SK-MEL-5 (cell line): Measurements from ENCODE around the gene IGFBPL1. TPM values are rescaled to one million over a fixed set of nuclear protein-coding genes. Genes with fewer than 3 reads are reported as not detected.

ENCODE experiments used
- DNase-seq: peaks from one replicate; pipeline ENCODE4 v3.0.0-alpha.2; 2016; ENCODE audit warnings: low read depth, low spot score
- in situ Hi-C: cut with HindIII; loops from 2 replicates; pipeline ENCODE4 v1.10.0; 2016; ENCODE audit warnings: low sequenced_read_pairs, high pct_unique_total_duplicates, low pct_unique_long_range_greater_than_20kb
- total RNA-seq: library from RNA; depleted of rRNA; stranded (reverse); fragments of >200 nt; shearing (Covaris generic); gene quantifications from 2 replicates; pipeline ENCODE4 v1.2.3, GENCODE V29; 2014

The IGFBPL1 gene
- total RNA-seq, 1 experiment from 2014 or later, result 8.5 TPM

- in situ Hi-C loops, result no loop called here
- DNase-seq, result no peak
Measured at GRCh38 chr9:38372762-38373619, 51.3 kb downstream of the IGFBPL1 start.

DNA sequence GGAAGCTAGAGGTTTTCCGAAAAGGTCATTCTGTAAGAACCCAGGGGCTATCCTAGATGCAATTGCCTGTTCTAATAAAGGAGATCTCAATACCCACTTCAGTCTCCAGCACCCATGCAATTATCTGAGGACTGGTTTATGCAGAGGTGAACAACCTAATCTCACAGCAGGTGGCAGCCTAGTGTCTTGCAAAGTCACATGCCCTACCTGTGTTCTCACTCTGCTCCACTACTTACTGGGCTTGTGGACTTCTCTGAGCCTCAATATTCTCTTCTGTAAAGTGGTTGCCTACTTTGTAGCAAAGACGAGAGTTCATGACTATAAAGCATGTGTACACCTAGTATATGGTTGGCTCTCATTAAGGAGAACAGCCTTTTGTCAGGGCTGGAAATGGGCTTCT lies 52.8 kb downstream of the IGFBPL1 start:
- in situ Hi-C loops, result no loop called here
- DNase-seq, result peak; percentile 55

DNA sequence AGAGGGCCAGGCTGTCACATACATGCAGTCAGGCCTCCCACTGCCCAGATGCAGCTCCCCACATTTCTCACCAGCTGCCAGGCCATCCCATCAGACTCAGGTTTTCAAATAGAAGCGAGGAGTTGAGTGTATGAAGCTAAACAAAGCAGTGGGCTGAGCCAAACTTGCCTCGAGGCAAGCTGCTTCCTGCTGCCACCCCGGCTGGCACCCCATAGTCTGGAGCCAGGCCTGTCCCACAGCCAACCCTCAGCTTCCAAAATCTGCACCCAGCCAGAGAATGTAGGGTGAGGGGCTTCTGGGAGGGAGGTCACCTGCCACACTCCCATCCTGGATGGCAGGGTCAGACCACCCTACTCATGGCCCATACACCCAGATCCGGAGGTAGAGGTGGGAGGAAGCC lies 54.1 kb downstream of the IGFBPL1 start:
- DNase-seq, result no peak
- in situ Hi-C loops, result no loop called here

DNA sequence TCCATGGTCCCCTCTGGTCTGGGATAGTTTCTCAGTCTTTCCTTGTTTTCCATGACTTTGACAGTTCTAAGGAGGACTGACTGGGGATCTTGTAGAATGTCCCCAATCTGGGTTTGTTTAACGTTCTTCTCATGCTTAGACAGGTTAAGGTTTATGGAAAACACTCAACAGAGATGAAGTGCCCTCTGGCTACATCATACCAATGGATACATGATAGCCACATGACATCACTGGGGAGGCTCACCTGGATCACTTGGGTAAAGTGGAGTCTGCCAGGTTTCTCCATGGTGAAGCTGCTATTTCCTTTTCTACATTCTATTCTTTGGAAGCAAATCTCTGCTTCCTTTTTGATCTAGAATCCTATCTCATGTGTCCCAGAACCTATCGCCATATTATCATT lies 55.5 kb downstream of the IGFBPL1 start:
- no peak for DNase-seq
- in situ Hi-C loops, result no loop called here

DNA sequence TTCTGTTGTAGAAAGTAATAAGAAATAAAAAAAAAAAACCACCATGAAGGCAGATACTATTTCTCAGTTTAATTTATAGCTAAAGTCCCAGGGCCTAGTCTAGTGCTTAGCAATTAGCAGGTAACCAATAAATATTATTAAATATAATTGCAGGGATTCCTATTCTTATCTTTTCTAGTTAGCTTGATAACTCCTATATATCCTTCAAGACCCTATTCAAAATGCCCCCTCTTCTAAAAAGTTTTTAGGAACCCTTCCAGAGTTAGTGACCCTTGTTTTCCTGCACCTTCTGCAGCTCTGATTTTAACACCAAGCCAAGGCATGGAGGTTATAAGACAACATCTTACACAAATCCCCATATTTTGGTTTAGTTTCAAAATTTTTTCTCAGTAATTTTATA lies 56.4 kb downstream of the IGFBPL1 start:
- DNase-seq, result no peak
- in situ Hi-C loops, result no loop called here

DNA sequence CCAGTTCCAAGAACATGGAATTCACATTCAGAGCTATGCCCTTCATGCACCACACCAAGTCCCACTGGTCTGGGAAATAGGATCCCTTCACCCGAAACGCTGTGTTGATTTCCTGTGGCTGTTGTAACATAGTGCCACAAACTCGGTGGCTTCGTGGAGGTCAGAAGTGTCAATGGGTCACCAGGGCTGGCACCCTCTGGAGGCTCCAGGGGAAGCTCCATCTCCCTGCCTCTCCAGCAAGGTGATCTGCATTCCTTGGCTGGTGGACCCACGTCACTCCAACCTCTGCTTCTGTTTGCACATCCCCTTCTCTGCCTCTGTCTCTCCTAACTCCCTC lies 60.7 kb downstream of the IGFBPL1 start:
- in situ Hi-C loops, result no loop called here
- DNase-seq, result no peak

GRCh38 chr9:38362852-38363588 lies 61.2 kb downstream of the IGFBPL1 start:
- in situ Hi-C loops, result no loop called here
- peak; percentile 69 for DNase-seq

GRCh38 chr9:38361473-38361850 lies 62.8 kb downstream of the IGFBPL1 start:
- no peak for DNase-seq
- in situ Hi-C loops, result no loop called here

- DNase-seq, result no peak
Measured at GRCh38 chr9:38360839-38361472, 63.3 kb downstream of the IGFBPL1 start.

GRCh38 chr9:38359689-38360385 lies 64.4 kb downstream of the IGFBPL1 start:
- in situ Hi-C loops, result no loop called here

More at GRCh38 chr9:38360839-38361472, 63.3 kb downstream of the IGFBPL1 start:
- in situ Hi-C loops, result no loop called here

GRCh38 chr9:38359297-38359653 lies 65.0 kb downstream of the IGFBPL1 start:
- in situ Hi-C loops, result no loop called here
- DNase-seq, result no peak

More at GRCh38 chr9:38359689-38360385, 64.4 kb downstream of the IGFBPL1 start:
- no peak for DNase-seq

GRCh38 chr9:38358390-38359296 lies 65.6 kb downstream of the IGFBPL1 start:
- in situ Hi-C loops, result no loop called here

DNA sequence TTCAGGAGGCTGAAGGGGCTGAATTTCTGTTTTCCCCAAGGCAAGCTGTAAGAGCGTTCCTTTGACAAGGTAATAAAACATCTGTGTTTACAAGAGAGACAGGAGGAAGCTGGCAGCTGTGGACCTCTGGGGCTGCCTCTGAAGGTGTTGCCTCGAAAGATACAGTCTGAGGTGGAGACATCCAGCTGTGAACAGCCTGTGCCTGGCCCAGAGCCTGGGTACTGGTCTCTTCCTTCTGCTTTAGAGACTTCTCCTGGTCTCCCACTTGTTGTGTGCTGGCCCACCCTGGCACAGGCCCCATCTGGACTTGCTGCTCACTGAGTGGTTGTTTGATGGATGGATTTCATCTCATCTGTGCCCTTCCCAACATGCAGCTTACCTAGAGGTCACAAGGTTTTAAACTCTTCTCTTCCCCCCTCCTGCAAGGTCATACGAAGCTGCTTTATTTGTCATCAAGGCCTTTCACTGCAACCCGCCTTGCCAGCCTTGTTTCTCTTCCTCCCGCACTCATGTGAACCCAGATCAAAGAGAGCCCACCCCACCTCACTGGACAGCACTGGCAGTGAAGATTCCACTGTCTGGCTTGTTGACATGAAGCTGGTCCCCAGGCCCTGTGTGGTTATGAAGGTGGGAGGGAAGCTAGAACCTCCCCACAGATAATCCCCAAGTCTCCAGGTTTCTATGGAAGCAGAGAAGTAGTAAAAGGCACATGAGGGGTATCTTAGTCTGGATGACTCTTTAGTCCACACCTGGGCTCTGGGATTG lies 66.7 kb downstream of the IGFBPL1 start:
- in situ Hi-C loops, result no loop called here
- DNase-seq, result no peak

More at GRCh38 chr9:38358390-38359296, 65.6 kb downstream of the IGFBPL1 start:
- no peak for DNase-seq

DNA sequence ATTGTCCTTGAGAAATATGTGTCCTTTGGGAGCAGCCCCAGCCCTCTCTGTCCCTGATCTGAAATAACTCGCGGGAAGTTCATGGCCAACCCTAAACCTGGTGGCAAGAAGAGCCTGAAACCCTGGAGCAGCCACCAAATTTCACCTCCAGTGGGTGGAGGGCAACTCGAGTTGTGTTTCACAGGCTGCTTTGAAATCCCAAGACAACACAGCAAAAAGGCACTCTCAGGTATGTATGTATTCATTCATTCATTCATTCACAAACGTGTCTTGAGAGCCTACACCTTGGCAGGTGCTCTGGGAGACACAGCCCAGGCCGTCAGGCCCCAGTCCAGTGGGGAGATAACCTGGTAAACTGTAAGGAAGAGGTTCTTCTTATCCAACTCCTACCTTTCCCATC lies 67.4 kb downstream of the IGFBPL1 start:
- in situ Hi-C loops, result no loop called here
- DNase-seq, result no peak
